Coronary artery (tissue), 2 donors: ENCODE measurements around the gene EIF3I.

ENCODE experiments used
- DNase-seq: peaks from one replicate; pipeline ENCODE4 v3.0.0-alpha.2; 2017; ENCODE audit warnings: low spot score
- H3K27ac ChIP-seq, 2 donors: fragments of 200-600 bp; sonication (generic); one replicate each; pipeline ENCODE4 v1.5.1; 2016 to 2019
- H3K4me3 ChIP-seq: fragments of 200-600 bp; sonication (generic); 2 replicates; pipeline ENCODE4 v1.5.1; 2016; ENCODE audit warnings: mild to moderate bottlenecking, moderate library complexity
- CTCF ChIP-seq: fragments of 200-600 bp; sonication (generic); IDR thresholded peaks from one replicate; pipeline ENCODE4 v1.5.1; 2019; ENCODE audit warnings: antibody characterized with exemption

EIF3I gene

DNA sequence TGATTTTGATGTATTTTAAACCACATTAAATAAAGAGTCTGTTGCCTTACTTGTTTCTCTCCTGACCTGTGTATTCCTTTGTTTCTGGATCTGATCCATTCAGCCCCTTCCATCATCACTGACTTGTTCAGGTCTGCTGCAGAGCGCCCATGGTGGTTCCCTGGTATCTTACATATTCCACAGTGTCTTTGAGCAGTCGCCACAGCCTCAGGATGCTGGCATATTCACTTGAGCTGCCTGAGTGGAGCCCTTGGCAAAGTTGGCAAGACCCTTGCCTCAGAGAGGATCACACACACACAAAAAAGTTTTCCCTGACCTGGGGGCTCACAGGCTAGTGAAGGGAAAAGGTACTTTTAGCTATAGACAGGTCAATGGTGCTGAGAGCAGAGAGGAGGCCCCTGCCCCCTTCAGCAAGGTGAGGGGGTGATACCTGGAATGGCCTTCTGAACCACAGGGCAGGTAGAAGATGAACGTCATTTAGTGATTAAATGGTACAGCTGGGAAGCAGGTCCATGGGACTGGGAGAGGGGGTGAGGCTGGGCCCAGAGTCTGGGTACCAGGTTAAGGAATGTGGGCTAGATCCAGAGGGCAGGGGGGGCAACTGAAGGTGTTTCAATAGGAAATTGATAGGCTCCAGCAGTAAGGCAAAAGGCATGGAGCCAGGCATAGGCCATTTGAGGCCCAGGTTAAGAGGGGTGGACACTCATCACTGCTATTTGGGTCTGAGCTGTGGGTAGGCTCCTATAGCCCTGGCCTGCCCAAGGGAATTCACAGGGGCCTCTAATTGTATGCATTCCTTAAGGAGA, 23.8 kb upstream of the EIF3I start:
- DNase-seq = no peak
- peak overlapping the region in 1 of 2 donors; percentile 89 for H3K27ac ChIP-seq
- no peak for TF ChIP-seq CTCF
- no peak overlapping the region for H3K4me3 ChIP-seq

- no peak for DNase-seq
- no peak for TF ChIP-seq CTCF
- H3K4me3 ChIP-seq = no peak overlapping the region
- peak overlapping the region; percentile 57 to 89 for H3K27ac ChIP-seq
Observed at GRCh38 chr1:32199043-32199716, 23.0 kb upstream of the EIF3I start.

DNA sequence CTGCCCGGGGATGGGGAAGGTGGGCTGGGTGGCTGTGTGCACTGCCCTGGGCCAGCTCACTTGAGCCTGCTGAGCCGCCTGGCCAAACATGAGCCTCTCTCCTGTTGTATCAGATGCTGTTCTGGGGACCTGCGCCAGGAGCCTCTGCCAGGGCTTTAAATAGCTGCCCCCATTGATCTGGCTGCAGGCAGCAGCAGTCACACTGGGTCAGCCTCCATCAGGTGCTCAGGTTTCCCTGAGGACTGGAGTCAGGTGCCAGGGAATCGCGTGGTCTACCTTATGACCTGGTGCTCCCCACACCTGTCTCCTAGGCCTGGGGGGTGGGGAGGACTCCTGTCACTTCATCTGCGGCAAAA, 22.5 kb upstream of the EIF3I start:
- Histone ChIP-seq H3K27ac (peak overlapping the region; percentile 57 to 89), H3K4me3 (peak overlapping the region; percentile 79)
- no peak for TF ChIP-seq CTCF
- DNase-seq = no peak

GRCh38 chr1:32200226-32201010, 21.8 kb upstream of the EIF3I start, which contains the start of gene CCDC28B:
CCDC28B (plus strand) TSS chr1:32200595; CDS start chr1:32201936, 1,341 bp downstream.
- peak; percentile 87 for DNase-seq
- no peak for TF ChIP-seq CTCF
- H3K27ac ChIP-seq = peak within 1 kb of the TSS; percentile 57 to 89
- H3K4me3 ChIP-seq = peak within 1 kb of the TSS; percentile 79

DNA sequence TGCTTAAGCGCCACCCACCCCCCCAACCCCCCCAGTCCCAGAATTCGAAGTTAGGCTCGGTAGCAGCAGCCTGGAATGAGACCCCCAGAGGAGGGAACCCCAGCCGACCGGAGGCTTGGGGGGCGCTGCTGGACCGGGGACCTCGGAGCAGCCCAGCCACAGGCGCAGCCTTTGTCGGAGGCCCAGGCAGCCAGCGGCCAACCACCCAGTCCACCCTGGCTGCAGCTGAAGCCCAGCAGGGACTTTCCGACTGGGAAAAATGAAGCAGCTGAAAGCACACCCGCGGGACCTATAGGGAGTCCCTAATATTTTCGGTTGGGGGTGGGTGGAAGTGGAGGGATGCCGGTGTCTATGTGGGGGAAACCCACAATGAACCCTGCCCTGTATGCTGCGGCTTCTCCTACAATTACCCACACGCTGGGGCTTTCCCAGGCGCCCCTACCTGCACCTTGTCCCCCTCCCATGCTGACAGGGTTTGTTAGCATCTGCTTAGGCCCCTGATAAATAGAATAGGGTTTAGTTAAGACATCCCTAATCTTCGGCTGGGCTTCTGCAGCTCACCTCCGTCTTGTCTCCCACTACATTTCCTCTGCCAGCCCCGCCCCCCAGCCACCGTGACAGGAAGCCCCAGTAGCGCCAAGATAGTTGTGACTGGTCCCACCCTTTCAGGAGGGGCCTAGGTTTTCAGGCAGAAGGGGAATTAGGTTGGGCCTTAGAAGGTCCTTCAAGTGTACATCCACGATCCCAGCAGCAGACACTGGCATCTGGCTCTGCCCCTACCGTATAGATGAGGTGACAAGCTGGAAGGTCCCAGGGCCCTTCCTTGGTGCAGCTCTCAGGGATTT, 21.0 kb upstream of the EIF3I start:
- TF ChIP-seq CTCF = no peak
- H3K4me3 ChIP-seq = peak overlapping the region; percentile 79
- no peak for DNase-seq
- peak overlapping the region; percentile 57 to 89 for H3K27ac ChIP-seq

- no peak for TF ChIP-seq CTCF
- Histone ChIP-seq H3K4me3 (peak overlapping the region; percentile 86), H3K27ac (peak overlapping the region in 1 of 2 donors; percentile 65)
- DNase-seq = no peak
Observed at GRCh38 chr1:32204943-32205361, 17.3 kb upstream of the EIF3I start.
